Activated CD8-positive, alpha-beta memory T cell treated with anti-CD3 and anti-CD28 coated beads for 36 hours (primary cell): Measurements from ENCODE around the gene CDKN2A. TPM values are rescaled to one million over a fixed set of nuclear protein-coding genes. Genes with fewer than 3 reads are reported as not detected.

Experiments
- CTCF ChIA-PET: fragments of 350-600 bp; sonication (Branson Sonifier 250); formaldehyde crosslinking; loops from one replicate; lab custom pipeline; 2021; ENCODE audit warnings: antibody characterized with exemption; lab: Charles Lee
- POLR2A ChIA-PET: fragments of 350-600 bp; sonication (Branson Sonifier 250); formaldehyde crosslinking; loops from one replicate; lab custom pipeline; 2021; ENCODE audit warnings: antibody characterized with exemption; lab: Charles Lee
- total RNA-seq, 2 experiments: library from RNA; stranded (reverse); gene quantifications; one replicate each; pipeline ENCODE4 v1.2.3, GENCODE V29; 2021

Gene CDKN2A
- total RNA-seq, 2 experiments from 2014 or later, result 2.2 to 3.9 TPM

DNA sequence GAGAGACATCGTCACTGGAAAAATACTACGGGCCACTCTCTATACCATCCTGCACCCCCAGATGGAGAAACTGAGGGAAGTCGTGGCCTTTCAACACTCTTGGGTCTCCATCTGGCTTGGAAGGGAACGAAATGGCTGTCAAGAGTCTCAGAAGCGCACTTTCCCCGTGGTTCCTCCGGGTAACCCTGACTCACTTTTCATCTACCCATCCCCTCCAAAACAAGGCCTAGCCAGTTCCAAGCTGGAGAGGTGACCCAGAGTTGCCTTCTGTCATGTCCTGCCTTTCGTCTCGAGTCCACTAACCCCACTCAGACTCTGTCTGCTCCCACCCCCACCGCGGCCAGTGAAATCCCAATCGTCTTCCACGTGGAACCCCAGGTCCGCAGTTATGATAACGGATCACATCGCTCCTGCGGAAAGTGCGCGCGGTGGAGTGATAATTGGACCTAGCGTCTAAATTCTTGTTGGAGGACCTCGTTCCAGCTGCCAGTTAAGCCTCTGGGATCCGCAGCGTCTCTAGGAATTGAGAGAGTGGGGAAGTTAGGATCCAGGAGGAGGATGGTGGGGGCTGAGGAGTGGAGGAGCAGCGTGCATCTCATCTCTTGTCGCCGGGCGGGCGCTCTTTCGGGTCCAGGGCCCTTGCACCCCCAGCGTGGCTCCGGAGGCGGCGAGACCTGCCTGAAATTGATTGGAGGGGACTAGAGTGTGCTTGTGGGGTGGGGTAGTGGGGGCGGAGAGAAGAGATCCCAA lies 4.6 kb downstream of the CDKN2A start:
- POLR2A ChIA-PET, result no interaction called here
- CTCF ChIA-PET, result interaction anchor here (1.2 kb wide), 2 partner anchors 18 to 19 kb away, joined by 3 read pairs; partner anchors contain the start of gene CDKN2B

- ChIA-PET POLR2A (no interaction called here), CTCF (interaction anchor here (1.2 kb wide), 1 partner anchor 21 kb away, joined by 3 read pairs; the partner anchor contains the start of gene CDKN2B)
Measured at GRCh38 chr9:21988056-21988990, 5.9 kb downstream of the CDKN2A start.

DNA sequence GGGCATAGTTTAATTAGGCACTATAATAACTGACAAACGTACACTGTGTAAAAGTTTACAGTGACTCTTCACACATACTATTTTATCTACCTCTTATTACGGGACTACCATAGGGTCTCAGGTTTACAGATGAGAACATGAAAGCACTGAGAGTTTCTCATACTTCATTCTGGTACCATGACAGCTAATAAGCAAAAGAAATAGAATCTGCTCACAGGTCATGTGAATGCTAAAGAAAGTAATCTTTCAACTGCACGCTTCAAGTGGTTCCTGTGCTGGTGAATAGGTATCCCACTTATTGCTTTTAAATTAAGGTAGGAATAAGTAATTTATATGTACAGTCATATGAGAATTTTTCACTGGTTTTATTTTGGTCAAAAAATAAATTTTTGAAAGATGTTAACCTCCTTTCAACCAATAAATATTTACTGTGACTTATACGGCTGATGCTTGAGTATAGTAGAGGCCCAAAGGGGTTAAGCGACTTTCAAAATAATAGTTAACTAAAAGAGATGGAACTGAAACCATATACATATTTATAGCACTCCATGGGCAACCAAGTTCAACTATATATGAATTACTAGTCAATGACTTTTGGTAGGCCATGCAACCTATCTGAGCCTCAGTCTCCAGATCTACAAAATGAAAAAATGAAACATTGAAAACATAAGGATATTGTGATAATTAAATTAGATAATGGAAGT lies 8.1 kb downstream of the CDKN2A start:
- POLR2A ChIA-PET, result no interaction called here
- CTCF ChIA-PET, result interaction anchor here (0.7 to 1.2 kb wide), 2 partner anchors 22 kb away, joined by 3 to 4 read pairs; no protein-coding TSS in a partner anchor

GRCh38 chr9:21984101-21984500 lies 10.1 kb downstream of the CDKN2A start:
- ChIA-PET CTCF (no interaction called here), POLR2A (no interaction called here)

DNA sequence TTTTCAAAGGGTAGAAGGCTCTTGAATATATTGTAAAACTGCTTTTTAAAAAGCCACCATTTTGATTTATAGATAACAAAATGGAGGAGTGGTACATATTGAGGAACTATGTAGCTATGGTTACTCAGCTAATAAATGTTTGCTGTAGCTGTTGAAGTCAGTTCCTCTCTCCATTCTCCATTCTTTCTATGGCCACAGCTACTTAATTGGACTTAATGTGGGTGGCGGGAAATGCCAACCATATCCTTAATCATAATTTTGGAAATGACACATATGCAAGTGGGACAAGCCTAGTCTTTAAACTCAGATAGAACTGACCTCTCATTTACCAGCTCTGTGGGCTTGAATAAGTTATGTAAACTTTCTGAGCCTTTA lies 10.6 kb downstream of the CDKN2A start:
- ChIA-PET CTCF (no interaction called here), POLR2A (no interaction called here)

GRCh38 chr9:21982861-21983560 lies 11.2 kb downstream of the CDKN2A start:
- POLR2A ChIA-PET, result no interaction called here

DNA sequence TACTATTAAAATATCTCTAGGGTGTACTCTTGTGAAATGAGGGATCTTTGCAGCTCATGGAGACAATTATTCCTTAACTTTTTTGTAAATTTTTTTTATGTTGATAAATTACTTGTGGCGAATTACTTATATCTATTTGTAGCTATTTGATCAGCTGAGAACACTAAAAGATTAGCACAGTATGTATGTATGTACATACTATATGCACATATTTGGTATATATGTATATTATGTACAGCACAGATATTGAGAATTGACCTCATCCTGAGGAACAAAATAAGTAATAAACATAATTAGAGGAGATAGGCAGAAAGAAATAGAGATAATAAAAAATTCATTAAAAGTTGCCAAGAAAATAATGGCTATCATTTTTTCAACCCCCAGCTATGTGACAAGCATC lies 11.8 kb downstream of the CDKN2A start:
- ChIA-PET POLR2A (no interaction called here), CTCF (no interaction called here)

More at GRCh38 chr9:21982861-21983560, 11.2 kb downstream of the CDKN2A start:
- CTCF ChIA-PET, result no interaction called here

DNA sequence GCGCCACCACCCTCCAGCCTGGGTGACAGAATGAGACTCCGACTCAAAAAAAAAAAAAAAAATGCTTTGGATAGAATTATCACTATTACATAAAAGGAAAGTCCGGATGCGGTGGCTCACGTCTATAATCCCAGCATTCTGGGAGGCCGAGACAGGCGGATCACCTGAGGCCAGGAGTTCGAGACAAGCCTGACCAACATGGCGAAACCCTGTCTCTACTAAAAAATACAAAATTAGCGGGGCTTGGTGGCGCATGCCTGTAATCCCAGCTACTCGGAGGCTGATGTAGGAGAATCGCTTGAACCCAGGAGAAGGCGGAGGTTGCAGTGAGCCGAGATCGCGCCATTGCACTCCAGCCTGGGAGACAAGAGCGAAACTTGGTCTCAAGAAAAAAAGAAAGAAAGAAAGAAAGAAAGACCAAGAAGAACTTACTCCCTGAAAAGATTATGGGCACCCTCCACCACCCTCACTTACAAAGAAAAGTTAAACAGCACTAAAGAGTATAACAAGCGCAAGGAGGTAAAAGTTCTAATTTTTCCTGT lies 17.8 kb downstream of the CDKN2A start:
- CTCF ChIA-PET, result interaction anchor here (1.2 to 1.9 kb wide), 2 partner anchors 18 to 32 kb away, joined by 4 to 5 read pairs; partner anchors contain the start of genes CDKN2A, CDKN2B and CDKN2B-AS1
- POLR2A ChIA-PET, result no interaction called here

GRCh38 chr9:21974722-21975409 lies 19.3 kb downstream of the CDKN2A start:
- CTCF ChIA-PET, result interaction anchor here (1.2 kb wide), 1 partner anchor 34 kb away, joined by 5 read pairs; the partner anchor contains the start of gene CDKN2B
- POLR2A ChIA-PET, result no interaction called here

DNA sequence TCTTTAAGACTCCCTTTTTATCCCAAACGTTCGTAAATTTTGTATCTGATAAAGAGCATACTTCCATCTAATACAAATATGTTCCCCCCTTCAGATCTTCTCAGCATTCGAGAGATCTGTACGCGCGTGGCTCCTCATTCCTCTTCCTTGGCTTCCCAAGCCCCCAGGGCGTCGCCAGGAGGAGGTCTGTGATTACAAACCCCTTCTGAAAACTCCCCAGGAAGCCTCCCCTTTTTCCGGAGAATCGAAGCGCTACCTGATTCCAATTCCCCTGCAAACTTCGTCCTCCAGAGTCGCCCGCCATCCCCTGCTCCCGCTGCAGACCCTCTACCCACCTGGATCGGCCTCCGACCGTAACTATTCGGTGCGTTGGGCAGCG lies 19.9 kb downstream of the CDKN2A start:
- POLR2A ChIA-PET, result no interaction called here
- CTCF ChIA-PET, result no interaction called here

DNA sequence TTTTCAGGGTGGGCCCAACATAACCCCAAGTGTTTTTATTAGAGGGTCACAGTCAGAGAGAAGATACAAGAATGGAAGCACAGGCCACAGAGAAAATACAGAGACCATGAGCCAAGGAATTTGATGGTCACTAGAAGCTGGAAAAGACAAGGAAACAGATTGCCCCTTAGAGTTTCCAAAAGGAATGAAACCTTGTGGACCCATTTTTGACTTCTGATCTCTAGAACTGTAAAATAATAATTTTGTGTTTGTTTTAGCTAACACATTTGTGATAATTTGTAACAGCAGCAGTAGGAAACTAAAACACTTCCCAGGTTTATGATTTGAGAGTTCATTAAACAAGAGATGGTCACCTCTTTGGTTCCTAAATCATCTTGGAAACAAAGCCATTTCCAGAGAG lies 21.8 kb downstream of the CDKN2A start:
- POLR2A ChIA-PET, result no interaction called here
- CTCF ChIA-PET, result interaction anchor here (0.8 kb wide), 1 partner anchor 9 kb away, joined by 3 read pairs; no protein-coding TSS in a partner anchor

- ChIA-PET POLR2A (no interaction called here), CTCF (interaction anchor here (0.8 to 2.3 kb wide), 3 partner anchors 19 to 54 kb away, joined by 3 to 8 read pairs (median 3); partner anchors contain the start of gene CDKN2B)
Measured at GRCh38 chr9:21970800-21971640, 23.2 kb downstream of the CDKN2A start.

GRCh38 chr9:21969951-21970799 lies 24.0 kb downstream of the CDKN2A start:
- ChIA-PET CTCF (interaction anchor here (2.3 kb wide), 1 partner anchor 38 kb away, joined by 8 read pairs; the partner anchor contains the start of gene CDKN2B), POLR2A (no interaction called here)

DNA sequence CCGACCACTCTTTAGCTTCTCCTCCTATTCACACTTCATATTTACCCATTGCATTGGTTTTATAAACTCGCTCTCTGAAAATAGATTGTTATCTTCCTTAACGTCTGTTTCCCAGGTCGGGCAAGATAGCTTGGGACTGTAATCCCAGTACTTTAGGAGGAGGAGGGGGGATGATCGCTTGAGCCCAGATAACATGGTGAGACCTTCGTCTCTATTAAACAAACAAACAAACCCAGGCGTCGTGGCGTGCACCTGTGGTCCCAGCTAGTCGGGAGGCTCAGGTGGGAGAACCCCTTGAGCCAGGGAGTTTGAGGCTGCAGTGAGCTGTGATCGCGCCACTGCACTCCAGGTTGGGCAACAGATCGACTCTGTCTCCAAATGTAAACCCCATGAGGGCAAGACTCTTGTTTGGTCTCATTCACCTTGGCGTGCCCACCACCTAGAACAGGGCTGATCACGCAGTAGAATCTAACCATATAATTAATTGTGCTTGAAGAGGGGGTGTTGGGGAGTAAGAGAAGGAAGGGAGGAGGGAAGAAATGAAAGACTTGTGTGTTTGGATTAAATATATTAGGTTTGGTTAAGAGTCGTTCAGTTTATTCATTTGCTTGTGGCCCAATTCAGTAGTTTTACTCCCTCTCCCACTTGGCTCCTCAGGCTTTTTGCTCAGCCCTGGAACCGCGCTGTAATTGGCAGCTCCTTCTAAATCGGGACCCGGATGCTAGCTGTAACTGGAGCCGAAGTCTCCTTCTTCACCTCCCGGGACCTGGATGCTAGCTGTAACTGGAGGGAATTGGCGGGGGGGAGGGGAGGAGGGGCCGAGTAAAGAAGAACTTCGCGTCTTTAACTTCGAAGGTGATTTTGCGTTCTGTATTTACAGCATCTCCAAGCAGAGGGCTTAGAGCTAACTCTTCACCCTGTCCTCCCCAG lies 24.9 kb downstream of the CDKN2A start:
- POLR2A ChIA-PET, result no interaction called here
- CTCF ChIA-PET, result interaction anchor here (1.0 to 2.3 kb wide), 2 partner anchors 39 kb away, joined by 3 to 8 read pairs; partner anchors contain the start of gene CDKN2B
